HepG2 (cell line): Measurements from ENCODE around the gene ZWILCH. TPM values are rescaled to one million over a fixed set of nuclear protein-coding genes. Genes with fewer than 3 reads are reported as not detected.

ENCODE experiments used
- ATAC-seq: fragments of 200-7000 bp; cut with Tn5 transposase; 3 replicates; pipeline ENCODE4 v1.9.1; 2020; ENCODE audit warnings: mild to moderate bottlenecking, moderate library complexity
- BruUV-seq: library from RNA; stranded (reverse); fragments of 400-500 nt; replicated peaks from 2 replicates; lab custom pipeline; 2021; lab: Mats Ljungman, UMichigan
- CTCF ChIA-PET: fragments of 300-600 bp; formaldehyde crosslinking; extraction: SDS; loops from one replicate; lab custom pipeline; 2021; ENCODE audit warnings: low total read pairs, inconsistent platforms, low intra/inter-chr PET ratio; lab: Yijun Ruan, JAX
- POLR2A ChIA-PET: fragments of 350-600 bp; sonication (Branson Sonifier 250); formaldehyde crosslinking; loops from one replicate; lab custom pipeline; 2020; ENCODE audit warnings: antibody characterized with exemption, inconsistent platforms; lab: Yijun Ruan, JAX
- DNase-seq: peaks from one replicate; pipeline ENCODE4 v3.0.0-alpha.2; 2015; ENCODE audit warnings: low spot score
- FAIRE-seq: peaks from 3 replicates; lab custom pipeline; 2011; peaks lifted over from hg19 to GRCh38; lab: Jason Lieb, UNC
- H2AFZ ChIP-seq: one replicate; pipeline ENCODE4 v1.6.1; 2011; ENCODE audit warnings: low read length, inconsistent platforms
- H3K27ac ChIP-seq: fragments of 300-600 bp; 3 replicates; pipeline ENCODE4 v1.8.0; 2011; ENCODE audit warnings: mixed run types, mild to moderate bottlenecking, mixed read lengths, low read length, inconsistent platforms; ENCODE audit not compliant: insufficient read depth; ENCODE audit errors: extremely low read length
- H3K27me3 ChIP-seq, 2 experiments: fragments of 200-600 bp in 1 of 2; 2 replicates in 1 of 2; 3 replicates in 1 of 2; pipeline versions ENCODE4 v1.6.0 to v1.8.0; 2011; ENCODE audit warnings: low read length in 2 of 2, mild to moderate bottlenecking in 2 of 2, moderate library complexity in 2 of 2, inconsistent platforms in 1 of 2; ENCODE audit not compliant: insufficient read depth in 2 of 2, control insufficient read depth in 1 of 2
- H3K36me3 ChIP-seq, 2 experiments: fragments of 200-600 bp in 1 of 2; replicated peaks in 1 of 2; 2 replicates in 1 of 2; 3 replicates in 1 of 2; pipeline versions ENCODE4 v1.5.1 to v1.8.0; 2011; ENCODE audit warnings: low read length in 2 of 2, inconsistent platforms in 1 of 2; ENCODE audit not compliant: insufficient read depth in 2 of 2, control insufficient read depth in 1 of 2
- H3K4me1 ChIP-seq: 2 replicates; pipeline ENCODE4 v1.5.1; 2012; ENCODE audit warnings: low read length, inconsistent platforms; ENCODE audit not compliant: insufficient read depth
- H3K4me2 ChIP-seq: 2 replicates; pipeline ENCODE4 v1.6.0; 2011; ENCODE audit warnings: low read depth, low read length, inconsistent platforms
- H3K4me3 ChIP-seq, 3 experiments: fragments of 200-600 bp in 1 of 3; sonication (generic), shearing (Covaris generic) in 1 of 3; replicated peaks in 1 of 3; 2 replicates each; pipeline ENCODE4 v1.5.1; 2011 to 2016; ENCODE audit warnings: low read length in 3 of 3, inconsistent platforms in 2 of 3, low read depth in 2 of 3, mild to moderate bottlenecking in 2 of 3, control low read depth in 1 of 3, mixed read lengths in 1 of 3; ENCODE audit not compliant: insufficient read depth in 1 of 3
- H3K79me2 ChIP-seq: one replicate; pipeline ENCODE4 v1.6.1; 2011; ENCODE audit warnings: low read length, inconsistent platforms; ENCODE audit not compliant: insufficient read depth
- H3K9ac ChIP-seq: 2 replicates; pipeline ENCODE4 v1.6.0; 2011; ENCODE audit warnings: mild to moderate bottlenecking, low read depth, low read length, inconsistent platforms; ENCODE audit not compliant: insufficient read depth
- H3K9me3 ChIP-seq: 2 replicates; pipeline ENCODE4 v1.5.1; 2012; ENCODE audit warnings: mild to moderate bottlenecking, low read length
- H4K20me1 ChIP-seq: 2 replicates; pipeline ENCODE4 v1.6.0; 2011; ENCODE audit warnings: inconsistent platforms, mild to moderate bottlenecking, low read length, moderate library complexity; ENCODE audit not compliant: insufficient read depth
- BHLHE40 ChIP-seq: IDR thresholded peaks from 2 replicates; pipeline ENCODE4 v1.6.1; 2011; ENCODE audit warnings: low read length, improper control_type of control experiment
- CEBPB ChIP-seq: IDR thresholded peaks from 2 replicates; pipeline ENCODE4 v1.6.1; 2011; ENCODE audit warnings: low read depth, low read length, improper control_type of control experiment, borderline replicate concordance
- CHD2 ChIP-seq: IDR thresholded peaks from 2 replicates; pipeline ENCODE4 v1.6.1; 2011; ENCODE audit warnings: low read depth, low read length, improper control_type of control experiment
- EP300 ChIP-seq, 3 experiments: sonication (generic) in 1 of 3; formaldehyde crosslinking in 1 of 3; IDR thresholded peaks; 2 replicates each; pipeline versions ENCODE4 v1.5.1 to v1.6.1; 2011 to 2020; ENCODE audit warnings: low read depth in 2 of 3, low read length in 2 of 3, borderline replicate concordance in 1 of 3, improper control_type of control experiment in 1 of 3, mild to moderate bottlenecking in 1 of 3, missing genetic modification reagents in 1 of 3, moderate library complexity in 1 of 3
- MBNL3 ChIP-seq: fragments of 250-450 bp; sonication (Bioruptor Pico); conservative IDR thresholded peaks from 2 replicates; pipeline ENCODE4 v1.8.0; 2022; ENCODE audit warnings: mild to moderate bottlenecking, inconsistent platforms
- SMAD9 ChIP-seq: sonication (generic); formaldehyde crosslinking; IDR thresholded peaks from 2 replicates; pipeline ENCODE4 v1.5.1; 2020; ENCODE audit warnings: mild to moderate bottlenecking, missing genetic modification reagents
- SP4 ChIP-seq: sonication (generic); formaldehyde crosslinking; IDR thresholded peaks from 2 replicates; pipeline ENCODE4 v1.8.1; 2023; ENCODE audit warnings: mild to moderate bottlenecking, missing genetic modification reagents
- ZNF253 ChIP-seq: sonication (generic); formaldehyde crosslinking; IDR thresholded peaks from 2 replicates; pipeline ENCODE4 v1.8.0; 2022; ENCODE audit warnings: mild to moderate bottlenecking, missing genetic modification reagents, borderline replicate concordance
- WGBS: methylation state at CpG from one replicate; pipeline ENCODE4 v1.1.6; 2017; ENCODE audit warnings: low lambda C conversion rate; 5-methylcytosine and 5-hydroxymethylcytosine counted together
- in situ Hi-C: cut with HindIII; loops from 2 replicates; pipeline ENCODE4 v1.10.0; 2017; ENCODE audit warnings: low pct_unique_long_range_greater_than_20kb; ENCODE audit not compliant: extremely low pct_ligation_motif_present
- intact Hi-C: fragments of 100-400 bp; cut with micrococcal nuclease; formaldehyde crosslinking; loops from one replicate; pipeline ENCODE4 v1.10.0; 2022; ENCODE audit not compliant: unreplicated experiment
- polyA plus RNA-seq, 8 experiments: library from polyadenylated mRNA; depleted of rRNA in 3 of 8; stranded (reverse) in 7 of 8; unstranded in 1 of 8; fragments of >200 nt; fragmentation: Illumina TruSeq in 4 of 8; extraction: Trizol in 4 of 8; gene quantifications; 2 replicates each; pipeline versions ENCODE4 v1.2.1 to v1.2.3, GENCODE V29; 2011 to 2016; ENCODE audit warnings: low read depth in 4 of 8, missing spikeins in 1 of 8, mixed read lengths in 1 of 8; ENCODE audit not compliant: insufficient read depth in 1 of 8
- total RNA-seq, 5 experiments: library from RNA; depleted of rRNA; stranded (reverse); fragments of >200 nt; fragmentation: Illumina TruSeq; extraction: Trizol; gene quantifications; 2 replicates each; pipeline ENCODE4 v1.2.3, GENCODE V29; 2016; ENCODE audit warnings: low read depth in 1 of 5
- TF ChIP-seq, protein P1 (sequence below): sonication (generic); formaldehyde crosslinking; IDR thresholded peaks from 2 replicates; pipeline ENCODE4 v1.9.0; 2021; ENCODE audit warnings: missing genetic modification reagents, mild to moderate bottlenecking, borderline replicate concordance
- TF ChIP-seq, protein P2 (sequence below): sonication (generic); formaldehyde crosslinking; IDR thresholded peaks from 2 replicates; pipeline ENCODE4 v1.4.0; 2020; ENCODE audit warnings: mild to moderate bottlenecking, missing genetic modification reagents, borderline replicate concordance

The ZWILCH gene
- total and polyA plus RNA-seq, 2 of the 13 experiments (the other 11 are each of a cell fraction or from before 2014, with no cell fraction given), result 9.5 to 27.8 TPM

DNA sequence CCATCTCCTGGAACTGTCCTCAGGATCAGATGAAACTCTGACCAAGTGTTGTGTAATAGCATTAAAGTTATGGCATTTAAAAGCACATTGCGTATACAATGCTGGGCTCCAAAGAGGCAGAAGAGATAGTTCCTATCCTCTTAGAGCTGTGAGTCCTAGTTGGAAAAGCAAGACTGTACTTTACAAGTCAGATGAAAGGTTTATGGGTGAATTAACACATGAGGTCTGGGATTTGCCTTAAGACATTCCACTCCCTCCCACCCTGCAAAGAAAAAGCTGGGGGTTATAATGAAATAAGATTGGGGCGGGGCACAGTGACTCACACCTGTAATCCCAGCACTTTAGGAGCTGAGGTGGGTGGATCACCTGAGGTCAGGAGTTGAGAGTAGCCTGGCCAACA lies 43.2 kb upstream of the ZWILCH start:
- ATAC-seq (no peak), FAIRE-seq (no peak), DNase-seq (no peak)
- H2AFZ ChIP-seq, result no peak overlapping the region
- H3K9ac ChIP-seq, result no peak overlapping the region
- peaks cover 4 to 9% of the 10 kb centered on the region in 2 experiments; a peak in 3 of 5 replicates for H3K36me3 ChIP-seq
- no peak overlapping the region for H3K4me3 ChIP-seq
- no peaks in the 10 kb centered on the region for H3K9me3 ChIP-seq
- TF ChIP-seq EP300 (IDR thresholded peaks at IDR 0.05; ENCODE audit: low read depth in 2 of 2, low read length in 2 of 2) (no peak), EP300 (CRISPR knock-in tag; IDR thresholded peaks at IDR 0.05; ENCODE audit: borderline replicate concordance) (no peak), CEBPB (peak; percentile 49; the same call in 1 of the 2 replicates), CHD2 (no peak)
- POLR2A ChIA-PET, result no interaction called here
- CTCF ChIA-PET, result no interaction called here
- H3K4me1 ChIP-seq, result peaks cover 8% of the 10 kb centered on the region
- intact Hi-C loops, result no loop called here
- BruUV-seq, result no TSS peak
- H3K27ac ChIP-seq, result no peak overlapping the region
- no peak overlapping the region for H3K4me2 ChIP-seq
- H3K27me3 ChIP-seq, result no peaks in the 10 kb centered on the region
- WGBS, result 100% methylated on average over 2 of the region's 2 CpGs
- in situ Hi-C loops, result no loop called here
- no peaks in the 10 kb centered on the region for H4K20me1 ChIP-seq
- no peaks in the 10 kb centered on the region for H3K79me2 ChIP-seq

DNA sequence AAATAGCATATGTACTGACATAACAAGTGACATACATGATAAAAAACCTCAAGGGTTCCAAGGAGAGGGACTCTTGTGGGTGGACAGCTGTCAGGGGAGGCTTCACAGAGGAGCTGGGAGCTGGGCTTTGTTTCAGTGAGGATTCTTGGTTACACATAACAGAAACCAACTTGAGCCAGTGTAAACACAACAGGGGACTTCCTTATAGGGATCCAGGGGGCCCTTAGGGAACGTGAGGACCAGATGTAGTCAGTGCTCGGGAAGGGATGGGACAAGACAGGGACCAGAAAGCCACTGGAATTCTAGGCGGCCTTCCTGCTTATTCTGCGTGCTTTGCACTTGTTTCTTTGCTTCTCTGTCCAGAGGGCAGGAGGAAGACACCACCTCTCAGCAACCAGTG lies 42.5 kb upstream of the ZWILCH start:
- H3K79me2 ChIP-seq, result no peaks in the 10 kb centered on the region
- intact Hi-C loops (no loop called here), in situ Hi-C loops (no loop called here)
- H3K27me3 ChIP-seq, result no peaks in the 10 kb centered on the region
- no peaks in the 10 kb centered on the region for H3K9me3 ChIP-seq
- ATAC-seq, result no peak
- no TSS peak for BruUV-seq
- POLR2A ChIA-PET, result no interaction called here
- no peak overlapping the region for H3K4me2 ChIP-seq
- FAIRE-seq, result no peak
- no peaks in the 10 kb centered on the region for H4K20me1 ChIP-seq
- CTCF ChIA-PET, result no interaction called here
- peaks cover 15% of the 10 kb centered on the region for H3K4me1 ChIP-seq
- TF ChIP-seq BHLHE40 (no peak), MBNL3 (CRISPR knock-in tag) (no peak), SMAD9 (CRISPR knock-in tag) (no peak), SP4 (CRISPR knock-in tag) (no peak), ZNF253 (no peak)
- TF ChIP-seq, protein P1, sequence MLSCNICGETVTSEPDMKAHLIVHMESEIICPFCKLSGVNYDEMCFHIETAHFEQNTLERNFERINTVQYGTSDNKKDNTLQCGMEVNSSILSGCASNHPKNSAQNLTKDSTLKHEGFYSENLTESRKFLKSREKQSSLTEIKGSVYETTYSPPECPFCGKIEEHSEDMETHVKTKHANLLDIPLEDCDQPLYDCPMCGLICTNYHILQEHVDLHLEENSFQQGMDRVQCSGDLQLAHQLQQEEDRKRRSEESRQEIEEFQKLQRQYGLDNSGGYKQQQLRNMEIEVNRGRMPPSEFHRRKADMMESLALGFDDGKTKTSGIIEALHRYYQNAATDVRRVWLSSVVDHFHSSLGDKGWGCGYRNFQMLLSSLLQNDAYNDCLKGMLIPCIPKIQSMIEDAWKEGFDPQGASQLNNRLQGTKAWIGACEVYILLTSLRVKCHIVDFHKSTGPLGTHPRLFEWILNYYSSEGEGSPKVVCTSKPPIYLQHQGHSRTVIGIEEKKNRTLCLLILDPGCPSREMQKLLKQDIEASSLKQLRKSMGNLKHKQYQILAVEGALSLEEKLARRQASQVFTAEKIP, result no peak
- TF ChIP-seq, protein P2, sequence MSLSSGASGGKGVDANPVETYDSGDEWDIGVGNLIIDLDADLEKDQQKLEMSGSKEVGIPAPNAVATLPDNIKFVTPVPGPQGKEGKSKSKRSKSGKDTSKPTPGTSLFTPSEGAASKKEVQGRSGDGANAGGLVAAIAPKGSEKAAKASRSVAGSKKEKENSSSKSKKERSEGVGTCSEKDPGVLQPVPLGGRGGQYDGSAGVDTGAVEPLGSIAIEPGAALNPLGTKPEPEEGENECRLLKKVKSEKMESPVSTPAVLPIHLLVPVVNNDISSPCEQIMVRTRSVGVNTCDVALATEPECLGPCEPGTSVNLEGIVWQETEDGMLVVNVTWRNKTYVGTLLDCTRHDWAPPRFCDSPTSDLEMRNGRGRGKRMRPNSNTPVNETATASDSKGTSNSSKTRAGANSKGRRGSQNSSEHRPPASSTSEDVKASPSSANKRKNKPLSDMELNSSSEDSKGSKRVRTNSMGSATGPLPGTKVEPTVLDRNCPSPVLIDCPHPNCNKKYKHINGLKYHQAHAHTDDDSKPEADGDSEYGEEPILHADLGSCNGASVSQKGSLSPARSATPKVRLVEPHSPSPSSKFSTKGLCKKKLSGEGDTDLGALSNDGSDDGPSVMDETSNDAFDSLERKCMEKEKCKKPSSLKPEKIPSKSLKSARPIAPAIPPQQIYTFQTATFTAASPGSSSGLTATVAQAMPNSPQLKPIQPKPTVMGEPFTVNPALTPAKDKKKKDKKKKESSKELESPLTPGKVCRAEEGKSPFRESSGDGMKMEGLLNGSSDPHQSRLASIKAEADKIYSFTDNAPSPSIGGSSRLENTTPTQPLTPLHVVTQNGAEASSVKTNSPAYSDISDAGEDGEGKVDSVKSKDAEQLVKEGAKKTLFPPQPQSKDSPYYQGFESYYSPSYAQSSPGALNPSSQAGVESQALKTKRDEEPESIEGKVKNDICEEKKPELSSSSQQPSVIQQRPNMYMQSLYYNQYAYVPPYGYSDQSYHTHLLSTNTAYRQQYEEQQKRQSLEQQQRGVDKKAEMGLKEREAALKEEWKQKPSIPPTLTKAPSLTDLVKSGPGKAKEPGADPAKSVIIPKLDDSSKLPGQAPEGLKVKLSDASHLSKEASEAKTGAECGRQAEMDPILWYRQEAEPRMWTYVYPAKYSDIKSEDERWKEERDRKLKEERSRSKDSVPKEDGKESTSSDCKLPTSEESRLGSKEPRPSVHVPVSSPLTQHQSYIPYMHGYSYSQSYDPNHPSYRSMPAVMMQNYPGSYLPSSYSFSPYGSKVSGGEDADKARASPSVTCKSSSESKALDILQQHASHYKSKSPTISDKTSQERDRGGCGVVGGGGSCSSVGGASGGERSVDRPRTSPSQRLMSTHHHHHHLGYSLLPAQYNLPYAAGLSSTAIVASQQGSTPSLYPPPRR (CRISPR knock-in tag), result no peak
- H3K36me3 ChIP-seq, result peaks cover 4 to 9% of the 10 kb centered on the region in 2 experiments; a peak in 3 of 5 replicates
- no peak overlapping the region for H3K9ac ChIP-seq
- DNase-seq, result no peak
- H2AFZ ChIP-seq, result no peak overlapping the region
- 93% methylated on average over 4 of the region's 4 CpGs for WGBS
- no peak overlapping the region for H3K4me3 ChIP-seq
- no peak overlapping the region for H3K27ac ChIP-seq
